Thyroid gland (tissue), 4 donors: ENCODE results near the gene TNN. TPM values are rescaled to one million over a fixed set of nuclear protein-coding genes. Genes with fewer than 3 reads are reported as not detected.

Experiments used
- DNase-seq, 2 donors: peaks; one replicate each; pipeline ENCODE4 v3.0.0-alpha.2; 2019
- H3K27ac ChIP-seq, 3 donors: fragments of 200-600 bp; sonication (generic); 1 replicate in 2 of 3; 2 replicates in 1 of 3; pipeline ENCODE4 v1.5.1; 2016 to 2019; ENCODE audit warnings: mild to moderate bottlenecking in 1 of 3, moderate library complexity in 1 of 3
- H3K27me3 ChIP-seq: fragments of 200-600 bp; sonication (generic); one replicate; pipeline ENCODE4 v1.5.1; 2019
- H3K36me3 ChIP-seq, 2 donors: fragments of 200-600 bp; sonication (generic); one replicate each; pipeline ENCODE4 v1.5.1; 2016 to 2019
- H3K4me1 ChIP-seq, 2 donors: fragments of 200-600 bp; sonication (generic); one replicate each; pipeline ENCODE4 v1.5.1; 2017 to 2019
- H3K4me3 ChIP-seq, 3 donors: fragments of 200-600 bp; sonication (generic); replicated peaks in 1 of 3; 1 replicate in 2 of 3; 2 replicates in 1 of 3; pipeline ENCODE4 v1.5.1; 2016; ENCODE audit warnings: mild to moderate bottlenecking in 1 of 3
- H3K9me3 ChIP-seq: fragments of 200-600 bp; sonication (generic); one replicate; pipeline ENCODE4 v1.5.1; 2017
- POLR2A ChIP-seq, 2 donors: fragments of 450-650 bp; IDR thresholded peaks; one replicate each; pipeline ENCODE4 v1.6.1; 2017; ENCODE audit warnings: antibody characterized with exemption in 2 of 2, mild to moderate bottlenecking in 2 of 2, moderate library complexity in 1 of 2
- WGBS, 2 donors: methylation state at CpG; one replicate each; pipeline ENCODE4 v1.1.5; 2017; 5-methylcytosine and 5-hydroxymethylcytosine counted together
- intact Hi-C: fragments of 100-400 bp; cut with DNase I; formaldehyde crosslinking; loops from one replicate; pipeline ENCODE4 v1.15.1; 2023
- total RNA-seq, 4 donors: library from RNA; depleted of rRNA; stranded (reverse); fragments of >200 nt; gene quantifications; one replicate each; pipeline ENCODE4 v1.2.3, GENCODE V29; 2016
- TF ChIP-seq, protein P1 (sequence below), 6 experiments: fragments of 200-600 bp in 3 of 6; fragments of 450-650 bp in 3 of 6; sonication (generic) in 3 of 6; IDR thresholded peaks; one replicate each; pipeline ENCODE4 v1.5.1; 2016 to 2019; ENCODE audit warnings: antibody characterized with exemption in 6 of 6, mild to moderate bottlenecking in 2 of 6, inconsistent platforms in 1 of 6, moderate library complexity in 1 of 6

The TNN gene
- total RNA-seq, 4 donors from 2014 or later, result 0.27 to 1.3 (median 0.44) TPM

DNA sequence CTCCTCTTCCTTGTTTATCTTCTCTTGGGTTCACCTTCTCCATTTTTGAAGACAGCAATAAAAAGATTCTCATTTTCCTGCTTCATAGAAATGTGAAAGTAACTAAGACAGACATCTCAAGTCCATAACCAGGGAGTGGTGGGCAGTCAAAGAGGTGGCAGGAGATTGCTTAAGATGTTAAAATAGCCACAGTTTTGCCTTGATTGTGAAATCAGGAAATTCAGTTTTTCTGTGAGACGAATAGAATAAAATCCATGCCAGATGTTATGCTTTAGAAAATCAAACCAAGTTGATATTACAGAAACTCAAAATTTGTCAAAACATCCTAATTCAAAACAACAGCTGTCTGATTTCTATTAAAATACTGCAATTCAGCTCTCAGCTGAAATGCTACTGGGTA is 57.2 kb downstream of the TNN start:
- 62 to 67% methylated on average over 1 of the region's 1 CpG for WGBS, 2 donors
- intact Hi-C loops, result loop anchor here (5.0 kb wide), 1 partner anchor 93 kb away; no protein-coding TSS in a partner anchor
- no peak overlapping the region for H3K27ac ChIP-seq

DNA sequence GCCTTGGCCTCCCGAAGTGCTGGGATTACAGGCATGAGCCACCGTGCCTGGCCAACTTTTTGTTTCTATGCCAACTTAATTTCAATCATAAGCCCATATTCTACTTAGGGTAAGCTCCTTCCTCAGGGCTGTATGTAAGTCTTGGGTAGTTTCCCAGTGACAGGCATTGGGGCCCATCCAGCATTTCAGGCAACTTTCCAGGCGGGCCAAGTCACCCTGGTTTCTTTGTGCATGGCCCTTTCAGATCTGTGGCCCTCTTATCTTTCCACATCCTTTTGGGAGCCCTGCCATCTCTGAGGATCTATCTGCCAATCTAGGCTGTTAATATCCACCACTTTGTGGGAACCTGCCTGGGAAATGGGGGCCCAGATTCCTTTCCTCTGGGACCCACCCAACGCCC is 58.7 kb downstream of the TNN start:
- no peak for DNase-seq
- intact Hi-C loops, result loop anchor here (5.0 kb wide), 1 partner anchor 94 kb away; no protein-coding TSS in a partner anchor
- 62 to 82% methylated on average over 4 of the region's 4 CpGs for WGBS, 2 donors
- no peaks in the 10 kb centered on the region for H3K9me3 ChIP-seq
- H3K27ac ChIP-seq, result no peak overlapping the region
- H3K36me3 ChIP-seq, result no peaks in the 10 kb centered on the region
- no peak for TF ChIP-seq POLR2A (IDR thresholded peaks at IDR 0.05)
- TF ChIP-seq, protein P1, sequence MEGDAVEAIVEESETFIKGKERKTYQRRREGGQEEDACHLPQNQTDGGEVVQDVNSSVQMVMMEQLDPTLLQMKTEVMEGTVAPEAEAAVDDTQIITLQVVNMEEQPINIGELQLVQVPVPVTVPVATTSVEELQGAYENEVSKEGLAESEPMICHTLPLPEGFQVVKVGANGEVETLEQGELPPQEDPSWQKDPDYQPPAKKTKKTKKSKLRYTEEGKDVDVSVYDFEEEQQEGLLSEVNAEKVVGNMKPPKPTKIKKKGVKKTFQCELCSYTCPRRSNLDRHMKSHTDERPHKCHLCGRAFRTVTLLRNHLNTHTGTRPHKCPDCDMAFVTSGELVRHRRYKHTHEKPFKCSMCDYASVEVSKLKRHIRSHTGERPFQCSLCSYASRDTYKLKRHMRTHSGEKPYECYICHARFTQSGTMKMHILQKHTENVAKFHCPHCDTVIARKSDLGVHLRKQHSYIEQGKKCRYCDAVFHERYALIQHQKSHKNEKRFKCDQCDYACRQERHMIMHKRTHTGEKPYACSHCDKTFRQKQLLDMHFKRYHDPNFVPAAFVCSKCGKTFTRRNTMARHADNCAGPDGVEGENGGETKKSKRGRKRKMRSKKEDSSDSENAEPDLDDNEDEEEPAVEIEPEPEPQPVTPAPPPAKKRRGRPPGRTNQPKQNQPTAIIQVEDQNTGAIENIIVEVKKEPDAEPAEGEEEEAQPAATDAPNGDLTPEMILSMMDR (IDR thresholded peaks at IDR 0.05), result no peak
- no peak overlapping the region for H3K4me3 ChIP-seq
- H3K4me1 ChIP-seq, result peaks cover 0 to 5% of the 10 kb centered on the region in 2 donors
- no peaks in the 10 kb centered on the region for H3K27me3 ChIP-seq

More for the DNA sequence above, 57.2 kb downstream of the TNN start:
- DNase-seq, result no peak
- H3K4me3 ChIP-seq, result no peak overlapping the region
- no peaks in the 10 kb centered on the region for H3K36me3 ChIP-seq
- H3K9me3 ChIP-seq, result no peaks in the 10 kb centered on the region
- no peaks in the 10 kb centered on the region for H3K27me3 ChIP-seq
- no peaks in the 10 kb centered on the region for H3K4me1 ChIP-seq
- TF ChIP-seq, protein P1 (IDR thresholded peaks at IDR 0.05), result no peak
- no peak for TF ChIP-seq POLR2A (IDR thresholded peaks at IDR 0.05)

DNA sequence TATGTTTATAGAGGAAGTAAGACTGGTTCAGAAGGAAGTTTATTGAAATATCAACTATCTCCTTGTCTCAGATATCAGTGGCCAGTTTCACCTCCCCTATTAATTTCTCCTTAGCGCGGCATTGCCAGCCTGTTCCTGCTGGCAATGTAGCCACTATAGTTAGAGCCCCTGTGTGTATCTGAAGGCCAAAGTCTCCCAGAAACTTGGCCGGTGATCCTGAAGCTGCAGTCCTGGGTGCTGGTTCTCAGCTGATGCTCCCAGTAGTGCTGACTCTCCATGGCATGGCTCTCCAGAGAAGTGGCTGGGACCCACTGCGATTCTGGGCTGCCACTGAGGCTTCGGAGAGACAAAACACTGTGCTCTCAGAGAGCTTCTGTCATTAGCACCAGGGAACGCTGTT is 59.9 kb downstream of the TNN start:
- intact Hi-C loops, result loop anchor here (5.0 kb wide), 1 partner anchor 95 kb away; no protein-coding TSS in a partner anchor
- H3K27me3 ChIP-seq, result no peaks in the 10 kb centered on the region
- H3K4me1 ChIP-seq, result peaks cover 0 to 5% of the 10 kb centered on the region in 2 donors
- H3K36me3 ChIP-seq, result no peaks in the 10 kb centered on the region
- 82 to 94% methylated on average over 5 to 6 of the region's 6 CpGs for WGBS, 2 donors
- TF ChIP-seq, protein P1 (IDR thresholded peaks at IDR 0.05), result no peak
- TF ChIP-seq POLR2A (IDR thresholded peaks at IDR 0.05), result no peak
- H3K27ac ChIP-seq, result no peak overlapping the region
- DNase-seq, result no peak
- no peaks in the 10 kb centered on the region for H3K9me3 ChIP-seq
- H3K4me3 ChIP-seq, result no peak overlapping the region

DNA sequence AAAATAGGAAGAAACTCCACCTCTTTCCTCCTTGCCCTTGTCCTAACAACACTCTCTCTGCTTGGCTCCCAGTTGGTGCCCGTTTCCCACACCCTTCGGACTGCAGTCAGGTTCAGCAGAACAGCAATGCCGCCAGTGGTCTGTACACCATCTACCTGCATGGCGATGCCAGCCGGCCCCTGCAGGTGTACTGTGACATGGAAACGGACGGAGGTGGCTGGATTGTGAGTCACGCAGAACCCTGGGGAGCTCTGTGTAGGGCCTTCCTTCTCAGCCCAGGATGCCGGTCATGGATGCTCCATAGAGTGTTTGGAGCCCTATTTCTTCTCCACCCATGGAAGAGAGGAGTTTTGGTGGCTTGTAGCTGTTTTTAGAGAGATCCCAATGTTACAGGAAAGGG is 60.9 kb downstream of the TNN start:
- intact Hi-C loops, result loop anchor here (5.0 kb wide), 1 partner anchor 96 kb away; no protein-coding TSS in a partner anchor
- no peak overlapping the region for H3K4me3 ChIP-seq
- 85 to 88% methylated on average over 9 of the region's 9 CpGs for WGBS, 2 donors
- TF ChIP-seq, protein P1 (IDR thresholded peaks at IDR 0.05), result no peak
- H3K27ac ChIP-seq, result no peak overlapping the region
- no peaks in the 10 kb centered on the region for H3K9me3 ChIP-seq
- no peaks in the 10 kb centered on the region for H3K36me3 ChIP-seq
- peaks cover 0 to 5% of the 10 kb centered on the region in 2 donors for H3K4me1 ChIP-seq
- H3K27me3 ChIP-seq, result no peaks in the 10 kb centered on the region
- no peak for DNase-seq

DNA sequence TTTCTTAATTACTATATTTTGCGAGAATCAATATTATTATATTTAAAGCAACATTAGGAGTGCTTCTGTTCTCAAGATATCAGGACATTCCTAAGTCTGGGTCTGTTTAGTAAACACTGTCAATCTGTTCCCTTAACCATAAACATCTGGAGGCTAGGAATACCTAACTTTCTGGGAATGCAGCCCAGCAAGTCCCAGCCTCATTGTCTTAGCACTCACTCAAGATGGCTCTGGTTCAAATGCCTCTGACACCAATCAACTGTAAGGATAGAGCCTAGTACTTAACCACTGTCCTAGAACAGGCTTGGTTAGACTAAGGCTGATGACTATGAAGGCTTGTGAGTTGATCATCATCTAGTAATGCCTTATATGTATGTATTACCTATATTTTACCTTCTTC is 61.5 kb downstream of the TNN start:
- Histone ChIP-seq H3K27ac (no peak overlapping the region), H3K9me3 (no peaks in the 10 kb centered on the region), H3K27me3 (no peaks in the 10 kb centered on the region), H3K4me1 (peaks cover 0 to 5% of the 10 kb centered on the region in 2 donors), H3K4me3 (no peak overlapping the region), H3K36me3 (no peaks in the 10 kb centered on the region)
- intact Hi-C loops, result loop anchor here (5.0 kb wide), 1 partner anchor 97 kb away; no protein-coding TSS in a partner anchor
- WGBS, 2 donors, result 75 to 77% methylated on average over 1 of the region's 1 CpG
- TF ChIP-seq POLR2A (IDR thresholded peaks at IDR 0.05), result no peak
- TF ChIP-seq, protein P1 (IDR thresholded peaks at IDR 0.05), result no peak
- DNase-seq, result no peak
